Liver (tissue), 9 donors: ENCODE data around the gene RPS6KA2. TPM values are rescaled to one million over a fixed set of nuclear protein-coding genes. Genes with fewer than 3 reads are reported as not detected.

Experiments used
- DNase-seq: peaks from one replicate; pipeline ENCODE4 v3.0.0-alpha.2; 2017; ENCODE audit warnings: low spot score
- H3K27ac ChIP-seq, 2 donors: one replicate each; pipeline ENCODE4 v1.7.0; 2013; ENCODE audit warnings: inconsistent platforms in 2 of 2, low read length in 2 of 2, control low read depth in 1 of 2, low read depth in 1 of 2, mild to moderate bottlenecking in 1 of 2
- H3K27me3 ChIP-seq, 4 donors: one replicate each; pipeline versions ENCODE4 v1.6.1 to v1.7.0; 2013; ENCODE audit warnings: low read length in 3 of 4, inconsistent platforms in 1 of 4, mild to moderate bottlenecking in 1 of 4, moderate library complexity in 1 of 4; ENCODE audit not compliant: control insufficient read depth in 4 of 4, insufficient read depth in 4 of 4
- H3K36me3 ChIP-seq, 4 donors: one replicate each; pipeline versions ENCODE4 v1.6.1 to v1.7.0; 2013; ENCODE audit warnings: low read length in 3 of 4, mild to moderate bottlenecking in 3 of 4, low read depth in 1 of 4, moderate library complexity in 1 of 4; ENCODE audit not compliant: control insufficient read depth in 4 of 4, insufficient read depth in 3 of 4
- H3K4me1 ChIP-seq, 4 donors: one replicate each; pipeline versions ENCODE4 v1.6.1 to v1.7.0; 2013; ENCODE audit warnings: low read length in 3 of 4, mild to moderate bottlenecking in 3 of 4, moderate library complexity in 1 of 4; ENCODE audit not compliant: control insufficient read depth in 4 of 4, insufficient read depth in 4 of 4
- H3K4me3 ChIP-seq, 3 donors: one replicate each; pipeline versions ENCODE4 v1.6.1 to v1.7.0; 2013; ENCODE audit warnings: low read length in 3 of 3, control low read depth in 1 of 3, low read depth in 1 of 3, mild to moderate bottlenecking in 1 of 3
- H3K9ac ChIP-seq, 2 donors: one replicate each; pipeline ENCODE4 v1.7.0; 2013; ENCODE audit warnings: low read length in 2 of 2, mild to moderate bottlenecking in 2 of 2, moderate library complexity in 2 of 2, control low read depth in 1 of 2, low read depth in 1 of 2
- H3K9me3 ChIP-seq, 4 donors: one replicate each; pipeline versions ENCODE4 v1.6.1 to v1.7.0; 2013; ENCODE audit warnings: low read length in 3 of 4; ENCODE audit not compliant: control insufficient read depth in 4 of 4
- ATF3 ChIP-seq: IDR thresholded peaks from 2 replicates; pipeline ENCODE4 v1.6.1; 2016; ENCODE audit warnings: antibody characterized with exemption
- CTCF ChIP-seq: fragments of 150-350 bp; IDR thresholded peaks from 2 replicates; pipeline ENCODE4 v1.5.1; 2017; ENCODE audit warnings: improper control_type of control experiment, low read depth, low read length; ENCODE audit not compliant: missing input control
- EGR1 ChIP-seq, 2 donors: IDR thresholded peaks; 2 replicates each; pipeline ENCODE4 v1.6.1; 2016 to 2018; ENCODE audit warnings: antibody characterized with exemption in 2 of 2, low read depth in 2 of 2
- FOXA1 ChIP-seq: IDR thresholded peaks from 2 replicates; pipeline ENCODE4 v1.6.1; 2016; ENCODE audit warnings: antibody characterized with exemption
- FOXA2 ChIP-seq: IDR thresholded peaks from 2 replicates; pipeline ENCODE4 v1.6.1; 2016; ENCODE audit warnings: antibody characterized with exemption
- GABPA ChIP-seq, 2 donors: IDR thresholded peaks in 1 of 2; conservative IDR thresholded peaks in 1 of 2; 2 replicates each; pipeline ENCODE4 v1.6.1; 2016; ENCODE audit warnings: antibody characterized with exemption in 2 of 2, mild to moderate bottlenecking in 1 of 2, moderate library complexity in 1 of 2
- HNF4A ChIP-seq, 2 donors: conservative IDR thresholded peaks; 2 replicates each; pipeline ENCODE4 v1.6.1; 2016; ENCODE audit warnings: antibody characterized with exemption in 2 of 2, mild to moderate bottlenecking in 2 of 2
- HNF4G ChIP-seq: IDR thresholded peaks from 2 replicates; pipeline ENCODE4 v1.6.1; 2016; ENCODE audit warnings: antibody characterized with exemption
- JUND ChIP-seq, 2 donors: IDR thresholded peaks; 2 replicates each; pipeline ENCODE4 v1.6.1; 2016; ENCODE audit warnings: antibody characterized with exemption in 2 of 2
- NR2F2 ChIP-seq: IDR thresholded peaks from 2 replicates; pipeline ENCODE4 v1.6.1; 2016; ENCODE audit warnings: antibody characterized with exemption
- RAD21 ChIP-seq, 2 donors: IDR thresholded peaks; 2 replicates each; pipeline ENCODE4 v1.6.1; 2016; ENCODE audit warnings: antibody characterized with exemption in 2 of 2, mild to moderate bottlenecking in 2 of 2
- SP1 ChIP-seq: IDR thresholded peaks from 2 replicates; pipeline ENCODE4 v1.6.1; 2018; ENCODE audit warnings: antibody characterized with exemption, mild to moderate bottlenecking
- ZBTB33 ChIP-seq: IDR thresholded peaks from 2 replicates; pipeline ENCODE4 v1.6.1; 2016; ENCODE audit warnings: antibody characterized with exemption
- WGBS: extraction: QIAGEN DNeasy Blood & Tissue Kit; methylation state at CpG from one replicate; pipeline ENCODE4 v1.1.7; 2013; 5-methylcytosine and 5-hydroxymethylcytosine counted together
- polyA plus RNA-seq, 2 donors: library from polyadenylated mRNA; stranded (reverse) in 1 of 2; unstranded in 1 of 2; fragments of 200-250 nt in 1 of 2; fragments of >200 nt in 1 of 2; fragmentation: Nextera tagmentation in 1 of 2; extraction: Ambion mirVana in 1 of 2; gene quantifications; one replicate each; pipeline versions ENCODE4 v1.2.1 to v1.2.3, GENCODE V29; 2013 to 2015
- total RNA-seq, 2 donors: library from RNA; depleted of rRNA; stranded (reverse); fragments of >200 nt; gene quantifications; one replicate each; pipeline ENCODE4 v1.2.3, GENCODE V29; 2014
- donor health status: healthy.
- donor health status: healthy.
- donor health status: healthy.
- donor health status: healthy.
- donor health status: healthy.

The RPS6KA2 gene
- total and polyA plus RNA-seq, 4 donors = 2.5 to 9.0 (median 5.0) TPM

DNA sequence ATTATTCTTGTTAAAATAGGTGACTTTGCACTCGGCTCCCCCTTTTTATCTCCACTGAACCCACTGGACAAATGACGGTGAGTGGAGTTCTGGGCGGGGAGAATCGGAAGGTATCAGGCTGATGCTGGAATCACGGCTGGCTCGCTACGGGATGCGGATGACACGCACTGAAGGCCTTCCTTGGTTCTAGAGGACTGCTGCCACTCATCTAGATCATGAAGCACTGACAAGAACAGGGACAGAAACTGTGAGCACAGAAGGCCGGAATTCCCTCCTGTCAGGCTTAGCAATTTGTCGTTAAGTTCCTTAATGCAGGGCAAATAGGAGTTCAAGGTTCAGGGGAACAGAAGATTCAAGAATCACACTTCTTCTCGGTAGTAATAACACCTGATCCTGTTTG, 154.4 kb downstream of the RPS6KA2 start (continued):
- TF ChIP-seq HNF4G = no peak

- DNase-seq = no peak
- H3K36me3 ChIP-seq = peaks cover 0 to 9% (median 0%) of the 10 kb centered on the region in 4 donors
- no peaks in the 10 kb centered on the region for H3K4me1 ChIP-seq
- no peaks in the 10 kb centered on the region for H3K9me3 ChIP-seq
- no peak overlapping the region for H3K27ac ChIP-seq
- H3K4me3 ChIP-seq = no peak overlapping the region
- 95% methylated on average over 10 of the region's 10 CpGs for WGBS
- no peak overlapping the region for H3K9ac ChIP-seq
- no peaks in the 10 kb centered on the region for H3K27me3 ChIP-seq
- TF ChIP-seq HNF4G (no peak), ZBTB33 (no peak), JUND (IDR thresholded peaks at IDR 0.05) (no peak), FOXA2 (no peak), NR2F2 (no peak), EGR1 (IDR thresholded peaks at IDR 0.05; ENCODE audit: low read depth in 2 of 2) (no peak), RAD21 (IDR thresholded peaks at IDR 0.05) (no peak)
Measured at GRCh38 chr6:166471797-166472260, 155.2 kb downstream of the RPS6KA2 start.

GRCh38 chr6:166470863-166471410, 156.1 kb downstream of the RPS6KA2 start:
- 94% methylated on average over 23 of the region's 23 CpGs for WGBS
- peaks cover 0 to 9% (median 0%) of the 10 kb centered on the region in 4 donors for H3K36me3 ChIP-seq
- no peak overlapping the region for H3K27ac ChIP-seq
- no peak for DNase-seq
- no peak for TF ChIP-seq GABPA (IDR thresholded peaks at IDR 0.05 in 1 of 2, conservative IDR thresholded peaks at IDR 0.05 in 1 of 2)
- TF ChIP-seq SP1 = no peak
- TF ChIP-seq RAD21 (IDR thresholded peaks at IDR 0.05) = no peak
- no peak for TF ChIP-seq NR2F2
- TF ChIP-seq FOXA1 = no peak
- TF ChIP-seq CTCF = no peak
- TF ChIP-seq HNF4A (conservative IDR thresholded peaks at IDR 0.05) = no peak
- TF ChIP-seq FOXA2 = no peak
- no peak for TF ChIP-seq HNF4G
- TF ChIP-seq ATF3 = no peak
- H3K27me3 ChIP-seq = no peaks in the 10 kb centered on the region
- H3K4me3 ChIP-seq = no peak overlapping the region
- no peak overlapping the region for H3K9ac ChIP-seq
- H3K4me1 ChIP-seq = no peaks in the 10 kb centered on the region
- H3K9me3 ChIP-seq = no peaks in the 10 kb centered on the region
